Measurements from ENCODE around the gene CELSR3.
A peak's percentile ranks its signal among the peaks of the same experiment; 100 is the strongest.

Gene CELSR3

GRCh38 chr3:48598323-48599076 lies 64.2 kb downstream of the CELSR3 start:
- DNase-seq, result no peak

- no peak for DNase-seq
Measured at GRCh38 chr3:48597408-48597800, 65.3 kb downstream of the CELSR3 start.

DNA sequence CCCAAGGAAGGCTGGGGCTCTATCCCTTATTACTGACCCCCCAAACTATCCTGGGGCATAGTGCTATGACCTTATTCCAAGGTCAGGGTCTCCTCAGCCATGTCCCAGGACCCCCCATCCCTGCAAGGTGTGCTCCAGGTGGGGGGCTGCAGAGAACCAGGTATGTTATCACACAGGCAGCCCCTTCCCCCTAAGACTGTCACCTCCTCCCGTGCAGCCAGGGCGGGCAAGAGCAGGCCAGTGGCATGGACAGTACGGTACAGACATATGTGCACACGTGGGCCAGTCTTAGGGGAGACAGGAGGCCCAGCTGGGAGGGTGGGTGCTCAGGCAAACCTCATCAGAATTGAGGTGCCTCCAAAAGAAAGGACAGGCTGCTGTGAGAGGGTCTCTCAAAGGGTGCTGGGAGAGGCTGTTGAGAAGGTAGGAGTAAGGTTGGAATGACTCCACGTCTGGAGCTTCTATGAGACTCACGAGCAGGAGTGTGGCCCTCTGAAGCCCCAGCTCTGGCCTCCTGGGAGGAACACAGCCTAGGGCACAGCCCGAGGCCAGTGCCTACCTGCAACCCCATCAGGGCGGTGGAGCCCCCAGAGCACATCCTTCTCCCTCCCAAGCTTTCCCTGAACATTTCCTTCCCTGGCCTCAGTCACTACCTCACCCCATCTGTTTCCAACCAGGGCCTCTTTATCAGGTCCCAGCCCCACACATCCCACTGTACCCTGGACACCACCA lies 65.8 kb downstream of the CELSR3 start:
- no peak for DNase-seq

- no peak for DNase-seq
Measured at GRCh38 chr3:48596157-48596556, 66.5 kb downstream of the CELSR3 start.

- peak; percentile 54 for DNase-seq
Measured at GRCh38 chr3:48595526-48596121, 67.1 kb downstream of the CELSR3 start.

DNA sequence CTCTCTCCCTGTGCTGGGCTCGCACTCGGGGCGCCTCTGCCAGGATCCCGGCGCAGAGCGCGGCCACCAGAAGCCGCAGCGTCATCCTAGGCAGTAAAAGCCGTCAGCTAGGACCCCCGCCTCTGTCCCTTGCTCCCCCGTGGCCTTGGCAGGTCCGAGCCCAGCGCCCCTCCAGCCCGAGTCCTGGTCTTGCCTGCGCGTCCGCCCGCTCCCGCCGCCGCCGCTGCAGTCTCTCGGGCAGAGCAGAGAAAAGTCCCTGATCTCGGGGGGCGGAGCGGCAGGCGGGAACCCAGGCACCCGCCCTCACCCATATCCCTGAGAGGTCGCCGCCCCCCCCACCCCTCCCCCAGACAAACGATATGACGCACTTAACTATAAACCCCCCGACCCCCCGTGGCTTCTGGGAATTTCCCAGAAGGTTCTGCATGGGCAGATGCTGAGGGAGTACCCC lies 67.6 kb downstream of the CELSR3 start, which contains the start of gene COL7A1:
TSS of gene COL7A1 (minus strand) at position 255 of the 451 bp plus-strand sequence. CDS start at position 85, 170 bp downstream.
- peak; percentile 50 for DNase-seq

DNA sequence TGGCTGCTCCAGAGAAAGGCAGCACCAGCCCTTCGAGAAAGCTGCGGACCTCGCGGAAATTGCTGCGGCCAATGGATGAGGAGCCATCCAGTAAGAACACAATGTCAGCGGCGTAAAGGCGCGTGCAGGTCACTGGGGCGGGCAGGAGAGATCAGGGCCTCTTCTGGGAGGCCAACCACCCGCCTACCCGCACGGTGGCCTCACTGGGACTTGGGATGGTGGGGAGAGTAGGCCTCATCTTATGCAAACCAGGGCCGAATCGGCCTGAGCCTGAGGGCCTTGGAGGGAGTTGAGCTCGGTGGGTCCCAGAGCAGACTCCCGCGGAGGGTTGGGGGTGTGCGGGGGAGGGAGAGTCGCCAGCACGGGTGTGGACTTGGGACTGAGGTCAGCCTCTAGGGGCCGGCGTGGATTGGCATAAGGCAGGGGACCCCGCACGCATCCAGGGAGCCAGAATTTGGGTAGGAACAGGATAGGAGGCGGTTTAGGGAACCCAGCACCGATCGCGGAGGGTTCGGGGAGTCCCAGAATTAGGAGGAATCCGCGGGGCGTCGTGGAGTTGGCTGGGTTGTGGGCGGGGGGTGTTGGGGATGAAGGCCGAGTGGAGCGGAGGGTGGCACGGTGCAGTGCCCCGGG lies 68.2 kb downstream of the CELSR3 start:
- DNase-seq, result no peak

- DNase-seq, result no peak
Measured at GRCh38 chr3:48593337-48593736, 69.3 kb downstream of the CELSR3 start.

DNA sequence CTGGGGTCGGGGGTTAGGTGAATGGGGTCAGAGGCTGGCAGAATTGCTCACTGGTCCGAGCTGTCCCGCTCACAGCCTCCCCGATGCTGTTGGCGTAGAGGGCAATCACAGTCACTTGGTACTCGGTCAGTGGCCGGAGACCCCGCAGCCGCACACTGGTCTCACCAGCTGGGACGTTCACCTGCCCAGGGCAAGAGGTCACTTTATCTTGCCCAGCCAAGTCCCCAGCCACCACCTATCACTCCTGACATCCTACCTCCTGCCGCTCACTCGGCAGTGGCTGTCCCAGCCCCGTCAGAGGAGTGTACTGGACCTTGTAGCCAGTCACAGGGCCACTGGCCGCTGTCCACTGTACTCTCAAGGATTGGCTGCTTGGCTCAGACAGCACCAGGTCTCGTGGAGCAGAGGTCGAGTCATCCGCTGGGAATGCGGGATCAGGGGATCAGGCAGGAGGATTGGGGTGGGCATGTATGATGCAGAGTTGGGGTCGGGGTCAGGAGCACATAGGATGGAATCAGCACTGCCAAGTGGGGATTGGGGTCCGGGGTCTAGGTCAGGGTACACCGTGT lies 70.1 kb downstream of the CELSR3 start:
- no peak for DNase-seq

GRCh38 chr3:48591886-48592518 lies 70.7 kb downstream of the CELSR3 start:
- no peak for DNase-seq

- DNase-seq, result no peak
Measured at GRCh38 chr3:48591436-48591835, 71.2 kb downstream of the CELSR3 start.

DNA sequence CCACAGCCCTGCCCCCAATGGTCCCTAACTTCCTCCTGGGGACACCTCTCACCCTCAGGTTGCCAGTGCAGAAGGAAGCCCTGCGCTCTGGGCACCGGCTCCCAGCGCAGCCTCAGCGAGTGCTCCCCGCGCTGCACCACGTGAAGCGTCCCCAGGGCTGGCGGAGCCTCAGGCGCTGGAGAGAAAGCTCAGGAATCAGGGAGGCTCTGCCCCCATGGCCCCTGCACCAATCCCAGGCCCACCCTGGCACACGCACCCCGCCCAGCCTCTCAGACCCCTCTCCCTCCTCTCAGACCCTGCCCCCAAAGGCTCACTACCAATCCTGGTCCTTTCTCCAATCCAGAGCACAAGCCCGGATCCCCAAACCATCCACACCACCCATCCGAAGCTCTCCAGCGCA lies 74.5 kb downstream of the CELSR3 start:
- no peak for DNase-seq

DNA sequence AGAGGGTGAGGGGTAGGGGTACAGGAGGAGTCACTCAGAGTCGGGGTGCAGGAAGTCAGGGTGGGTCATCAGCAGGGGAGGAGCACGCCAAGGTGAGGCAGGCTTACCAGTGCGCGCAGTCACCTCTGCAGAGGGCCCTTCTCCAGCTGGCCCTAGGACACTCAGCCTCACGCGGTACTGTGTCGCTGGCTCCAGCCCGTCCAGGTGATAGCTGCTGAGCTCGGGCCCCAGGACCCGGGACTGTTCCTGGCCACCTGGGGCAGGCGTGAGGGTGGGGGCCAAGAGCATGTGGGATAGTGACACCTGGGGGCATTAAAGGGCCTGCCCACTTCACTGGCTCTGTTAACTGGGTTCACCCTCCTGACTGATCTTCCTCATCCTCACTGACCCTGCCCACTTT lies 75.0 kb downstream of the CELSR3 start:
- no peak for DNase-seq
